ENCODE data around the gene DHX40. TPM values are rescaled to one million over a fixed set of nuclear protein-coding genes. Genes with fewer than 3 reads are reported as not detected.

DHX40 gene
- total RNA-seq, 1 experiment from 2014 or later: 50.9 TPM

DNA sequence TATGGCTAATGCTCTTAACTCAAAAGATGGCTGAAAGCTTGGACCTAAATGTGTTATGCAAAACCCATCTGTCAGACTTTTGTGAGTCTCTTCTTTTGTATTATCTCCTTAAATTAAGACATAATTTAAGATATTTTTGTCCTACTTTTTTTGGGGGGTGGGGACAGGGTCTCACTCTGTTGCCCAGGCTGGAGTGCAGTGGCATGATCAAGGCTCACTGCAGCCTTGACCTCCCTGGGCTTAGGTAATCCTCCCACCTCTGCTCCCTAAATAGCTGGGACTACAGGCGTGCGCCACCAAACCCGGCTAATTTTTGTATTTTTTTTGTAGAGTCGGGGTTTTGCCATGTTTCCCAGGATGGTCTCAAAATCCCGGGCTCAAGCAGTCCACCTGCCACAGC is 61.3 kb downstream of the DHX40 start:
- H3K36me3 ChIP-seq: peaks cover 89% of the 10 kb centered on the region
- H3K4me1 ChIP-seq (replicated peaks): peaks cover 50% of the 10 kb centered on the region
- no peaks in the 10 kb centered on the region for H3K27me3 ChIP-seq (replicated peaks)
- H3K4me3 ChIP-seq: no peak overlapping the region
- DNase-seq (ENCODE audit: low read depth in 1 of 2, low spot score in 2 of 2): no peak
- no peaks in the 10 kb centered on the region for H3K9me3 ChIP-seq (replicated peaks)
- H3K27ac ChIP-seq: no peak overlapping the region

DNA sequence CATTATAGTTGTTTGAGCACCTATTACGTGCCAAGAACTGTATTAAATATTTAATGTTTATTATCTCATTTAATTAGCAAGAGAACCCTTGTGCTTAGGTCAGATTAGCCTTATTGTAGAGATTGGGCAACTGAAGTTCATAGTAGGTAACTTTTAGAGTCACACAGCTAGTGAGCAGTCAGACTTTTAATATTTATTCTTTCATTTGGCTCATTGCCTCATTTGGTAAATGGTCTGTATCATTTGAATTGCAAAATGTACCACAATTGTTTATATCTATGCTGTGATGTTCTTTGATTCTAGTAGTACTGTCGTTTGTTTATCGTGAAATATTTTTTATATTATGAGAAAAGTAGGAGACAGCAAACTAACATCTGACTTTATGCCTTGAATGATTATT is 61.9 kb downstream of the DHX40 start:
- H3K4me1 ChIP-seq (replicated peaks): peaks cover 45% of the 10 kb centered on the region
- no peak for DNase-seq (ENCODE audit: low read depth in 1 of 2, low spot score in 2 of 2)
- no peak overlapping the region for H3K27ac ChIP-seq
- H3K4me3 ChIP-seq: no peak overlapping the region
- no peaks in the 10 kb centered on the region for H3K27me3 ChIP-seq (replicated peaks)
- H3K36me3 ChIP-seq: peaks cover 86% of the 10 kb centered on the region
- no peaks in the 10 kb centered on the region for H3K9me3 ChIP-seq (replicated peaks)

DNA sequence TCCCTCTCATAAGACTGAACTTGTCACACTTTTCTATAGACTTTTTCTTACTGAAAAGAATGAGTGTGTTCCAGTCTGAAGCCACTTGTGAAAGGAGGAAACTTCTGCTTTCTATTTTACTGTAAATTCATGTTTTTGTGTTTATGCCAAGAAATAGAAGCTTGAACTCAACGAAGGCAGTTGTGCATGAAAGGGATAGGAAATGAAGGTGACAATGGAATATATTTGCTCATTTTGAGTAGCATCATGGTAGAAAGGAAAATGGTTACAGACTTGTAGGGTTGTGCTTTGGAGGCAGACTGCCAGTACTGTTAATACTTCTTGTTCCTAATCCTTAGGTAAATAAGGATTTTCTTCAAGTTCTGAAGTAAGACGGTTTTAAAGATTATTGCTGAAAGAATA is 62.4 kb downstream of the DHX40 start:
- Histone ChIP-seq H3K27me3 (replicated peaks) (no peaks in the 10 kb centered on the region), H3K27ac (no peak overlapping the region), H3K4me3 (no peak overlapping the region), H3K36me3 (peaks cover 84% of the 10 kb centered on the region), H3K4me1 (replicated peaks) (peaks cover 40% of the 10 kb centered on the region), H3K9me3 (replicated peaks) (no peaks in the 10 kb centered on the region)
- DNase-seq (ENCODE audit: low read depth in 1 of 2, low spot score in 2 of 2): no peak

- no peak for DNase-seq (ENCODE audit: low read depth in 1 of 2, low spot score in 2 of 2)
- Histone ChIP-seq H3K36me3 (peaks cover 81% of the 10 kb centered on the region), H3K27ac (no peak overlapping the region), H3K9me3 (replicated peaks) (no peaks in the 10 kb centered on the region), H3K4me3 (no peak overlapping the region), H3K4me1 (replicated peaks) (peaks cover 36% of the 10 kb centered on the region), H3K27me3 (replicated peaks) (no peaks in the 10 kb centered on the region)
Observed at GRCh38 chr17:59629174-59629573, 63.8 kb downstream of the DHX40 start.

DNA sequence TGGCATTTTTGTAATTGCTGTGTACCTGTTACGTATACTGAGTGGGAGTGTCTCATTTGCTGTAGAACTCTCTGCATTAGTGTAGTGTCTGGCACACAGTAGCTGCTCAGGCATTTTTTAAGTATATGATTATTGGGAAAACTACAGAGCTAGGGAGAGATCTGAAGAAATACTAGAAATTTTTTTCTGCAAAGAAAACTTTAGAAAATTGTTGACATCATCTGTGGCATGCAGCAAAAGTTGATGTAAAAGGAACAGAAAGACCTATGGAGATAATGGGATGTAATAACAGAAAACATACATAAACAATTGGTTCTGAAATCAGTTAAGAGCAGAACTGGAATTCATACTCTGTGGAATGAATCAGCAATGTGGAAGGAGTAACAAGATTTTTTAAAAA is 65.9 kb downstream of the DHX40 start:
- Histone ChIP-seq H3K27me3 (replicated peaks) (no peaks in the 10 kb centered on the region), H3K36me3 (peaks cover 78% of the 10 kb centered on the region), H3K27ac (no peak overlapping the region), H3K9me3 (replicated peaks) (no peaks in the 10 kb centered on the region), H3K4me1 (replicated peaks) (peaks cover 43% of the 10 kb centered on the region), H3K4me3 (no peak overlapping the region)
- no peak for DNase-seq (ENCODE audit: low read depth in 1 of 2, low spot score in 2 of 2)

GRCh38 chr17:59632398-59632797 is 67.0 kb downstream of the DHX40 start:
- peaks cover 70% of the 10 kb centered on the region for H3K36me3 ChIP-seq
- no peak for DNase-seq (ENCODE audit: low read depth in 1 of 2, low spot score in 2 of 2)

GRCh38 chr17:59633658-59634359 is 68.4 kb downstream of the DHX40 start:
- Histone ChIP-seq H3K36me3 (peaks cover 58% of the 10 kb centered on the region), H3K27ac (no peak overlapping the region), H3K4me1 (replicated peaks) (peaks cover 26% of the 10 kb centered on the region), H3K27me3 (replicated peaks) (no peaks in the 10 kb centered on the region), H3K9me3 (replicated peaks) (no peaks in the 10 kb centered on the region), H3K4me3 (no peak overlapping the region)
- DNase-seq (ENCODE audit: low read depth in 1 of 2, low spot score in 2 of 2): no peak

More at GRCh38 chr17:59632398-59632797, 67.0 kb downstream of the DHX40 start:
- no peaks in the 10 kb centered on the region for H3K27me3 ChIP-seq (replicated peaks)
- peaks cover 32% of the 10 kb centered on the region for H3K4me1 ChIP-seq (replicated peaks)
- H3K4me3 ChIP-seq: no peak overlapping the region
- no peaks in the 10 kb centered on the region for H3K9me3 ChIP-seq (replicated peaks)
- H3K27ac ChIP-seq: no peak overlapping the region

- peaks cover 26% of the 10 kb centered on the region for H3K4me1 ChIP-seq (replicated peaks)
- no peaks in the 10 kb centered on the region for H3K27me3 ChIP-seq (replicated peaks)
- H3K9me3 ChIP-seq (replicated peaks): no peaks in the 10 kb centered on the region
- DNase-seq (ENCODE audit: low read depth in 1 of 2, low spot score in 2 of 2): peak in 1 of 2 experiments; percentile 48
- H3K4me3 ChIP-seq: no peak overlapping the region
- H3K36me3 ChIP-seq: peaks cover 57% of the 10 kb centered on the region
- 0 out of 2 replicates have a peak overlapping the region, but pooled peaks have one; percentile 7 for H3K27ac ChIP-seq
Observed at GRCh38 chr17:59634632-59635541, 69.5 kb downstream of the DHX40 start.

DNA sequence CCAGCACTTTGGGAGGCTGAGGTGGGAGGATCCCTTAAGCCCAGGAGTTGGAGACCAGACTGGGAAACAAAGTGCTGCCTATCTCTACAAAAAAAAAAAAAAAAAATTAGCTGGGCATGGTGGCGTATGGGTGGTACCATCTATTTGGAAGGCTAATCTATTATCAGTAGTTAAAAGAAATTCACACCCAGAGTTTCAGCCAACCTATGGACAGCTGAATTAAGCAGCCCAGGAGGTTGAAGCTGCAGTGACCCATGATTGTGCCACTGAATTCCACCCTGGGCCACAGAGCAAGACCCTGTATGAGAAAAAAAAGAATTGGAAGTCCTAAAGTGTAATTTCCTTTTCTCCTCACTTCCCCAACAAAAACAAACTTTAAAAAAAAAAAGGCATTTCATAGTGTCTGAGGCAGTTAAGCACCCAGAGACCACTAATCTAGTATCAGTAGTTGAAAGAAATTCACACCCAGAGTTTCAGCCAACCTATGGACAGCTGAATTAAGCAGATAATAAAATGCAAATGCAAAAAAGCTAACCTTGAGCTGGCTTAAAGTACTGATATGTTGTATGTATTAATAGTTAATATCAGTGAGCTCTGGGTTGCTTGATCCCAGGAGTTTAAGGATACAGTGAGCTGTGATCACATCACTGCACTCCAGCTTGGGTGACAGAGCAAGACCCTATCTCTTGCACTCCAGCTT is 72.4 kb downstream of the DHX40 start:
- Histone ChIP-seq H3K27ac (no peak overlapping the region), H3K4me3 (no peak overlapping the region), H3K36me3 (peaks cover 43% of the 10 kb centered on the region), H3K4me1 (replicated peaks) (peaks cover 17% of the 10 kb centered on the region), H3K27me3 (replicated peaks) (no peaks in the 10 kb centered on the region), H3K9me3 (replicated peaks) (no peaks in the 10 kb centered on the region)
- DNase-seq (ENCODE audit: low read depth in 1 of 2, low spot score in 2 of 2): no peak

GRCh38 chr17:59638553-59638952 is 73.1 kb downstream of the DHX40 start:
- DNase-seq (ENCODE audit: low read depth in 1 of 2, low spot score in 2 of 2): no peak
- Histone ChIP-seq H3K36me3 (peaks cover 39% of the 10 kb centered on the region), H3K27ac (no peak overlapping the region), H3K9me3 (replicated peaks) (no peaks in the 10 kb centered on the region), H3K4me3 (no peak overlapping the region), H3K27me3 (replicated peaks) (no peaks in the 10 kb centered on the region), H3K4me1 (replicated peaks) (peaks cover 16% of the 10 kb centered on the region)

- H3K36me3 ChIP-seq: peaks cover 59% of the 10 kb centered on the region
- H3K27me3 ChIP-seq (replicated peaks): no peaks in the 10 kb centered on the region
- H3K9me3 ChIP-seq (replicated peaks): no peaks in the 10 kb centered on the region
- H3K27ac ChIP-seq: no peak overlapping the region
- no peak for DNase-seq (ENCODE audit: low read depth in 1 of 2, low spot score in 2 of 2)
- H3K4me1 ChIP-seq (replicated peaks): no peaks in the 10 kb centered on the region
- H3K4me3 ChIP-seq: no peak overlapping the region
Observed at GRCh38 chr17:59641799-59642484, 76.5 kb downstream of the DHX40 start.

GRCh38 chr17:59642565-59642964 is 77.2 kb downstream of the DHX40 start:
- no peaks in the 10 kb centered on the region for H3K27me3 ChIP-seq (replicated peaks)
- no peak overlapping the region for H3K27ac ChIP-seq
- H3K36me3 ChIP-seq: peaks cover 63% of the 10 kb centered on the region
- H3K4me3 ChIP-seq: no peak overlapping the region
- DNase-seq (ENCODE audit: low read depth in 1 of 2, low spot score in 2 of 2): no peak
- H3K4me1 ChIP-seq (replicated peaks): no peaks in the 10 kb centered on the region
- H3K9me3 ChIP-seq (replicated peaks): no peaks in the 10 kb centered on the region
